Bronchial epithelial cell (primary cell): Measurements from ENCODE around the gene HSPA9. TPM values are rescaled to one million over a fixed set of nuclear protein-coding genes. Genes with fewer than 3 reads are reported as not detected.

ENCODE experiments used
- DNase-seq: peaks from one replicate; pipeline ENCODE4 v3.0.0-alpha.2; 2010; ENCODE audit warnings: low read depth
- FAIRE-seq: peaks from 2 replicates; lab custom pipeline; 2011; peaks lifted over from hg19 to GRCh38; lab: Jason Lieb, UNC
- H3K27me3 ChIP-seq: 2 replicates; pipeline ENCODE4 v1.5.1; 2011; ENCODE audit warnings: low read length; ENCODE audit not compliant: control insufficient read depth, insufficient read depth
- H3K36me3 ChIP-seq: 2 replicates; pipeline ENCODE4 v1.5.1; 2011; ENCODE audit warnings: low read length; ENCODE audit not compliant: control insufficient read depth, insufficient read depth
- H3K4me3 ChIP-seq: 2 replicates; pipeline ENCODE4 v1.5.1; 2011; ENCODE audit warnings: mild to moderate bottlenecking, low read depth, low read length, control low read depth
- CTCF ChIP-seq: IDR thresholded peaks from 2 replicates; pipeline ENCODE4 v1.5.1; 2011; ENCODE audit warnings: mild to moderate bottlenecking, moderate library complexity, low read length, control low read depth, inconsistent platforms; ENCODE audit not compliant: insufficient read depth, severe bottlenecking
- total RNA-seq: library from RNA; depleted of rRNA; stranded (reverse); fragments of >200 nt; gene quantifications from 2 replicates; pipeline ENCODE4 v1.2.1, GENCODE V29; 2014

The HSPA9 gene
- total RNA-seq, 1 donor from 2014 or later: 1,205 TPM

DNA sequence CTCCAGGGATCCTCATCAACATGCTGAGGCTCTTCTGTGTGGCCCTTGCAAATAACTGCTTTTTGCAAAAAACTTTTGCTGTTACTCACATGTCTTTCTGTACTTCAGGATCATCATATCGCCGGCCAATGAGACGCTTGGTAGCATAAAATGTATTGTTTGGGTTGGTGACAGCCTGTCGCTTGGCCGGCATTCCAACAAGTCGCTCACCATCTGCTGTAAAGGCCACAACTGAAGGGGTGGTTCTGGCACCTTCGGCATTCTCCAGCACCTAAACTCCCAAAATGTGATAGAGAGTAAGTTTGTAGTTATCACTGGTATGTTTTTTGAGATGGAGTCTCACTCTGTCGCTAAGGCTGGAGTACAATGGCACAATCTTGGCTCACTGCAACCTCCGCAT is 4.3 kb downstream of the HSPA9 start:
- Histone ChIP-seq H3K36me3 (peaks cover 27% of the 10 kb centered on the region), H3K4me3 (no peak overlapping the region), H3K27me3 (no peaks in the 10 kb centered on the region)
- TF ChIP-seq CTCF: no peak
- no peak for FAIRE-seq
- DNase-seq: no peak

DNA sequence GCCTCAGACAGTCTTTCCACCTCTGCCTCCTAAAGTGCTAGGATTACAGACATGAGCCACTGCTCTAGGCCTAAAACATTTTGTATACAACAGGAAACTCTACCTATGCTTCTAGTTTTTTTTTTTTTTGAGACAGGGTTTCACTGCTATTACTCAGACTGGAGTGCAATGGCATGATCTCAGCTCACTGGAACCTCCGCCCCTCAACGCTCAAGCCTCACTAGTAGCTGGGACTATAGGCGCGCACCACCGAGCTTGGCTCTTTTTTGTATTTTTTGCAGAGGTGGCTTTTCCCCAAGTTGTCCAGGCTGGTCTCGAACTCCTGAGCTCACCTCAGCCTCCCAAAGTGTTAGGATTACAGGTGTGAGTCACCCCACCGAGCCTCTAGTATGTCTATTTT is 5.4 kb downstream of the HSPA9 start:
- Histone ChIP-seq H3K36me3 (peaks cover 32% of the 10 kb centered on the region), H3K4me3 (no peak overlapping the region)
- peak; percentile 45 for DNase-seq

GRCh38 chr5:138568061-138568824 is 7.0 kb downstream of the HSPA9 start:
- no peak for FAIRE-seq
- Histone ChIP-seq H3K27me3 (no peaks in the 10 kb centered on the region), H3K36me3 (peaks cover 35% of the 10 kb centered on the region), H3K4me3 (no peak overlapping the region)
- DNase-seq: peak; percentile 84
- peak; percentile 6 for TF ChIP-seq CTCF

More for the DNA sequence above, 5.4 kb downstream of the HSPA9 start:
- FAIRE-seq: no peak
- no peak for TF ChIP-seq CTCF
- no peaks in the 10 kb centered on the region for H3K27me3 ChIP-seq

DNA sequence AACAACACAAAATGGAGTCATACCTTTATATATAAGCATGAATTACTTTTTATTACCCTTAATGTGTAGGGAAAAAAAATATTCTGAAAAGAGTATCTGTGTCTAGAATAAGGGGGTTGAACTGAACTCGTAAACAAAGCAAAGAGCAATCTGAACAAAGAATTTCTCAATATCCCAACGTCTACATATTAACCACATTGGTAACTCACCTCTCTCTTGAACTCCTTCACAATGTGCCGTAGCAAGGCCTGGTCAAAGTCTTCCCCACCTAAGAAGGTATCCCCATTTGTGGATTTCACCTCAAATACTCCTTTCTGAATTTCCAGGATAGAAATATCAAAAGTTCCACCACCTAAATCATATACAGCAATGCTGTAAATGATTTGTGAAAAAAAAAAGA is 8.4 kb downstream of the HSPA9 start:
- FAIRE-seq (no peak), DNase-seq (no peak)
- no peak for TF ChIP-seq CTCF
- Histone ChIP-seq H3K36me3 (peaks cover 33% of the 10 kb centered on the region), H3K27me3 (no peaks in the 10 kb centered on the region), H3K4me3 (no peak overlapping the region)

DNA sequence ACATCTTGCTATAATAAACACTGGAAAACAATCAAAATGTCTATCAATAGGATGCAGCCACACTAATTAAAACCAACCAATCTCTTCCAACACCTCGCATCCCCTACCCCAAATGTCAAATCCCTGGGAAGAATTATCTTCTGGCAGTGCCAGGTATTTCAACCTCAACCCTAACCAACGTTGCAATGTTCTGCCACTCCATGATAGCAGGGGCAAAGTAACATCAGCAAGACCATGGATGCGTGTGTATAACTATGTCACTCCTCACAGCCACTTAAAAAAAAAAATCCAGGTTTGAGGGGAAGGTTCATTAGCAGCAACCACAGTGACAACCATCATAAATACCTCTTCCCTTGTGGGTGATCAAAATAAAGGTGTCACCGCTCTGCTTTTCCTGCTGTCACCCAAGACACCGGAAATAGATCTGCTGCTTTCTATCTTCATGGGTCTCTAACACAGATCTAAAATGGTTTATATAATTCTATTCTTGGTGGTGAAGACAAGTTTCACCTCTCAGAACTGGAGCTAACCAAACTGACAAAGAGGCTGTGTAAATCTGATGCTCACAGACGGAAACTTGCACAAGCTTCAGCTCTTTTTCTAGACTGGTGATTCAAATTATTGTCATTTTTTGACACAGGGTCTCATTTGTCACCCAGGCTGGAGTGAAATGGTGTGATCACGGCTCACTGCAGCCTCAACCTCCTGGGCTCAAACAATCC is 9.9 kb downstream of the HSPA9 start:
- DNase-seq: no peak
- Histone ChIP-seq H3K27me3 (no peaks in the 10 kb centered on the region), H3K4me3 (no peak overlapping the region), H3K36me3 (peaks cover 32% of the 10 kb centered on the region)
- TF ChIP-seq CTCF: no peak
- FAIRE-seq: no peak
